ENCODE data around the gene ARGLU1. TPM values are rescaled to one million over a fixed set of nuclear protein-coding genes. Genes with fewer than 3 reads are reported as not detected.

Gene ARGLU1, protein sequence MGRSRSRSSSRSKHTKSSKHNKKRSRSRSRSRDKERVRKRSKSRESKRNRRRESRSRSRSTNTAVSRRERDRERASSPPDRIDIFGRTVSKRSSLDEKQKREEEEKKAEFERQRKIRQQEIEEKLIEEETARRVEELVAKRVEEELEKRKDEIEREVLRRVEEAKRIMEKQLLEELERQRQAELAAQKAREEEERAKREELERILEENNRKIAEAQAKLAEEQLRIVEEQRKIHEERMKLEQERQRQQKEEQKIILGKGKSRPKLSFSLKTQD
- 100 to 1,000 TPM in 3 of 4 donors, 10 to 100 TPM in 1; 88.4 to 118 (median 106) TPM for total RNA-seq

DNA sequence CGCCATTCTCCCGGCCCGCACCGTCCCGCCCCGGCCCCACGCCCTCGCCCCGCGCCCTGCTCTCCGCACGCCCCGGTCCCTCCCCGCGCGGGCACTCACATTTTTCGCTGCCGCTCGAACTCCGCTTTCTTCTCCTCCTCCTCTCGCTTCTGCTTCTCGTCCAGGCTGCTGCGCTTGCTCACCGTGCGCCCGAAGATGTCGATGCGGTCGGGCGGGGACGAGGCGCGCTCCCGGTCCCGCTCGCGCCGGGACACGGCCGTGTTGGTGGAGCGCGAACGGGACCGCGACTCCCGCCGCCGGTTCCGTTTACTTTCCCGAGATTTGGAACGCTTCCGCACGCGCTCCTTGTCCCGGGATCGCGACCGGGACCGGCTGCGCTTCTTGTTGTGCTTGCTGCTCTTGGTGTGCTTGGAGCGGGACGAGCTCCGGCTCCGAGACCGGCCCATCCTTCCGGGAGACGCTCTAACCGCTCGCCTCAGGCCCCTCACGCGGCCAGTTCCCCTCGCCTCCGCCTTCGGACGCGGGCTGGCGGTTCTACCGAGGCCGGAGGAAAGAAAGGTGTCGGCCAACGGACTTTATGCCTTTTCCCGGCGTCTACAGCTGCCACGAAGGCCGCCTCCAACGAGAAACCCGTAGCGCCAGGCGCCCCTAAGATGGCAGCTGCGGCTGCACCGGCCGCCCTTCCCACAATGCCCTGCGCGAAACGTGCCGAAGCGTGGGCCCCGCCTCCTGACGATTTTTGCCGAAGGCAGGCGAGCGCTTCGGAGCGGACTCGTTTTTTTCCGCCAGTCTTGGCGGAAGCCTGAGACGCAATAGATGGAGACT, at the start of gene ARGLU1:
ARGLU1 (minus strand) TSS at position 664 of the 825 bp plus-strand sequence; CDS start at position 446, 218 bp downstream.
- no peak for TF ChIP-seq CTCF (IDR thresholded peaks at IDR 0.05; ENCODE audit: low read depth)

DNA sequence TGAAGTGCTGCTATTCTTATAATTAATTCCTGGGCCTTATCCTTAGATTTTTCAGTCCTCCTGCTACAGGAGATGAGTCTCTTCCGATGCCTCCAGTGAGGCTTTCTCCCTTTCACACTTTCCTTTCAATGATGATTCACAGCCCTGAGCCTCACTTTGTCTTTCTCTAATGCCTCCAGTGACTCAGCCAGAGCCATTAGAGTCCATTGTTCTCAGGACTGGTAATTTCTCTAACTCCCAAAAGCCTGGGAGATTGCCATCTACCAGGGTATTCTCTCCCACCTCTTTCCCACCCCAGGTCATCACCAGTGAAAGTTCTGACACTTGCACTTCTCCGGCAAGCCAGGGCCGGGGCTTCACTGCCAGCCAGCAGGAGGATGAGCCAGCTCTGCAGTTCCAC, 49.6 kb upstream of the ARGLU1 start:
- TF ChIP-seq CTCF (IDR thresholded peaks at IDR 0.05; ENCODE audit: low read depth): no peak

- no peak for TF ChIP-seq CTCF (IDR thresholded peaks at IDR 0.05; ENCODE audit: low read depth)
These were observed 48.8 kb upstream of the ARGLU1 start for GRCh38 chr13:106616729-106617128.

- no peak for TF ChIP-seq CTCF (IDR thresholded peaks at IDR 0.05; ENCODE audit: low read depth)
These were observed 46.9 kb upstream of the ARGLU1 start for GRCh38 chr13:106614874-106615273.

DNA sequence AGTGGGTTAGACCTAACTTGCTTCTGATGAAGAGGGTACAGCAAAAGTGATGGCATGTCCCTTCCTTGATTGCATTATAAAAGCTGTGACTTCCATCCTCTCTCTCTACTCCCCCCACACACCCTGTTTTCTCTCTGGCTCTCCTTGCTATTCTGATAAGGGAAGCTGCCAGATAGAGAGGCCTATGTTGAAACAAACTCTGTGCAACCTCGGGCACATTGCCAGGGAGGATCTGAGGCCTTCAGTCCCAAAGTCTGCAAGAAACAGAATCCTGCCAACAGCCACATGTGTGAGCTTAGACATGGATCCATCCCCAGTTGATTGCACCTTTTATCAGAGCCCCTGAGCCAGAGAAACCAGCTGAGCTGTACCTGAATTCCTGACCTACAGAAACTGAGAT, 44.8 kb upstream of the ARGLU1 start:
- TF ChIP-seq CTCF (IDR thresholded peaks at IDR 0.05; ENCODE audit: low read depth): no peak

DNA sequence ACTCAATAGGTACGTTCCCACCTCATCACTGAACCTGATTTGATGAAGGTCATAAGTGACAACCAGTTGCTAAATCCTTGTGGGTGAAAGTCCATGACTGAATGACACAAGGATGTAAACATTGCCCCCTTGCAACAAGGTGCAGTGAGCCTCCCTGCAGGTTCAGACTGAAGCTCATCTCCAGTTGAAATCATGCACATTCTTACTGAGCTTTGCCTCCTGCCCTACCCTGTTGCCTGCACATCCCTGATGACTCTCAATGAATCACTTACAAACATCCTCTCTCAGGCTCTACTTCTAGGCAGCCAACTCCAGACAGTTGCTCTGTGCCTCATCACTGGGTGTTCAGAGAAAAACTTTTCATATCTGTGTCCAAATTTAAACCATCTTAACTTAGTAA, 42.5 kb upstream of the ARGLU1 start:
- TF ChIP-seq CTCF (IDR thresholded peaks at IDR 0.05; ENCODE audit: low read depth): no peak

DNA sequence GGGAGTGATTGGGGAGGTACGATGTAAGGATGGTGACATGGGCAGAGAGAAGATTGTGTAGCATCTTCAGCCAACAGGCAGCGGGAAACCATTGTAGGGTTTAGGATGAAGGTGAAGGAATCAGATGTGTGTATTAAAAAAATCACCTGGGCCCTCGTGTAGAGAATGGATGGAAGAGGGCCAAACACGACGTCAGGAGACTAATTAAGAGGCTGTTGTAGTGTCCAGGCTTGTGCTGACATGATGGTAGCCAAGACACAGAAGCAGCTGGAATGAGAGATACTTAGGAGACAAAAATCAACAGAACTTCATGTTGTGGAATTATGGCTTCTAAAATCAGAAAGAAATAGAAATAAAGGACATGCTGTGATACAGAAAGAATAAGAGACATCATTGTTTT, 41.2 kb upstream of the ARGLU1 start:
- TF ChIP-seq CTCF (IDR thresholded peaks at IDR 0.05; ENCODE audit: low read depth): no peak
